OCI-M1 (cell line): ENCODE measurements around the gene ZNF557.

Source experiments
- DNase-seq: peaks from one replicate; lab custom pipeline; 2025; lab: John Stamatoyannopoulos, UW

ZNF557 gene

DNA sequence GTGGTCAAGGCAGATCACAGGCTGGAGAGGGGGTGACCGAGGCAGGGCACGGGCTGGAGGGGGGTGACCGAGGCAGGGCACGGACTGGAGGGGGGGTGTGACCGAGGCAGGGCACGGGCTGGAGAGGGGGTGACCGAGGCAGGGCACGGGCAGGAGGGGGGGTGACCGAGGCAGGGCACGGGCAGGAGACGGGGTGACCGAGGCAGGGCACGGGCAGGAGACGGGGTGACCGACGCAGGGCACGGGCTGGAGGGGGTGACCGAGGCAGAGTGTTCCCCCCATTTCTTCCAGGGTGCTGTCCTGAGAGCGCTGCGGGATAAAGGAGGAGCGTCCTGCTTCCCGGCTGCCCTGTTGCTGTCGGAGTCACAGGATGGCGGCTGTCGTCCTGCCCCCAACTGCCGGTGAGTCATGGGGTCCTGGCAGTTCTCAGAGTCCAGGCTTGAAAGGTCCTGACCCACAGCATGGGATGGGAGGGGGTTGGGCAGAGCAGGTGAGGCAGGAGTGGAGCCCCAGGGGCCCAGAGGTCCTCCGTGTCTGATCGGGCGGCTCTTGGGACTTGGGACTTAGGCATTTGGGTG lies 5.3 kb downstream of the ZNF557 start:
- no peak for DNase-seq

DNA sequence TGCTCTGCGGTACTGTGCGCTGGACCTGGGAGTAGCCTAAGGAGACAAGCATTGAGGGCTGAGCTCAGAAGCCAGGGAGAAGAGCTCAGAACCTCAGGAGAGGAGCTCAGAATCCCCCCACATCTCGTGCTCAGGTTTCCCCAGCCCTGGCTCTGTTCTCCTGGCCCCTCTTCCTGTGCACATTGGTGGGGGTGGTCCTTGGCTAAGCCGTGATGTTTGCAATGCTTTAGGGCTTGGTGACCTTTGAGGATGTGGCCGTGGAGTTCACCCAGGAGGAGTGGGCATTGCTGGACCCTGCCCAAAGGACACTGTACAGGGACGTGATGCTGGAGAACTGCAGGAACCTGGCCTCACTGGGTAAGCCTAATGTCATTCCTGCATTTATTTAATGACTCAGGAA lies 6.6 kb downstream of the ZNF557 start:
- DNase-seq: no peak

DNA sequence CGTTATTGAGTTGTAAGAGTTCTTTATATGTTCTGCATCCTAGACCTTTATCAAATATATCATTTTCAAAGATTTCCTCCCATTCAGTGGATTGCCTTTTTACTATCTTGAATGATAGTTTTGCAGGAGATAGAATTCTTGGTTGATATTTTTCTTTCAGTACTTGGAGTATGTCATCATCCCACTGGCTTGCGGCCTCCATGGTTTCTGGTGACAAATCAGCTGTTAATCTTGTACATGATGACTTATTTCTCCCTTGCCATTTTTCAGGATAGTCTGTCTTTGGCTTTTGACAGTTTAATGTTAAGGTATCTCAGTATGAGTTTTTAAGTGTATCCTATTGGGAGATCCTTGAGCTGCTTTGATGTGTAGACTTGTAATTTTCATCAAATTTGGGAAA lies 8.5 kb downstream of the ZNF557 start:
- no peak for DNase-seq

DNA sequence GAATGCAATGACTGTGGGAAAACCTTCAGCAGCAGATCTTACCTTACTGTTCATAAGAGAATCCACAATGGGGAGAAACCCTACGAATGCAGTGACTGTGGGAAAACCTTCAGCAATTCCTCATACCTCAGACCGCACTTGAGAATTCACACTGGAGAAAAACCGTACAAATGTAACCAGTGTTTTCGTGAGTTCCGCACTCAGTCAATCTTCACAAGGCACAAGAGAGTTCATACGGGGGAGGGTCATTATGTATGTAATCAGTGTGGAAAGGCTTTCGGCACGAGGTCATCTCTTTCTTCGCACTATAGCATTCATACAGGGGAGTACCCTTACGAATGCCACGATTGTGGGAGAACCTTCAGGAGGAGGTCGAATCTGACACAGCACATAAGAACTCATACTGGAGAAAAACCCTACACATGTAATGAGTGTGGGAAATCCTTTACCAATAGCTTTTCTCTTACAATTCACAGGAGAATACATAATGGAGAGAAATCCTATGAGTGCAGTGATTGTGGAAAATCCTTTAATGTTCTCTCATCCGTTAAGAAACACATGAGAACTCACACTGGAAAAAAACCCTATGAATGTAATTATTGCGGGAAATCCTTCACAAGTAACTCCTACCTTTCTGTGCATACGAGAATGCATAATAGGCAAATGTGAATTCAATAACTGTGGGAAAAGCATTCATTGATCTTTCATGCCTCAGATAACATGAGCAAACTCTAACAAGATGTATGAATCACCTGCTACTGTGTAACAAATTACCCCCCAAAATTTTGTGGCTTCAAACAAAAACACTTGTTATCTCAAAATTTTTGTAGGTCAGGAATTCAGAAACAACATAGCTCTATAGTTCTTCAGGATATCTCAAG lies 13.8 kb downstream of the ZNF557 start:
- DNase-seq: peak; percentile 15

DNA sequence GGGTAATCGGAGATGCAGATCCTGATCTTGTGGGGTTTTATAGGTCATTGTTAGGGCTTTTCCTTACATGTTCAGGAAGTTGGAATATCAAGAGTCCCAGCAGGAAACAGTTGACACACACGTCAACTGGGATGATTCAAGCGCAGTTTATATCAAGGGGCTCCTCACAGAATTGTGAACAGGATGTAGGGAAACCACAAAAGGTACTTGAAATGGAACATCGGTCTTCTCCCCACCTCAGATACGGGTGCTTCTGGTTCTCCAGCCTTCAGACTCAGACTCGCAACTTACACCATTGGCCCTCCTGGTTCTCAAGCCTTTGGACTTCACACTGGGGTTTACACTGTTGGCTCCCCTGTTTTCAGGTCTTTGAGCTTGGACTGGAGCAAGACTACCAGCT lies 19.5 kb downstream of the ZNF557 start:
- DNase-seq: no peak

DNA sequence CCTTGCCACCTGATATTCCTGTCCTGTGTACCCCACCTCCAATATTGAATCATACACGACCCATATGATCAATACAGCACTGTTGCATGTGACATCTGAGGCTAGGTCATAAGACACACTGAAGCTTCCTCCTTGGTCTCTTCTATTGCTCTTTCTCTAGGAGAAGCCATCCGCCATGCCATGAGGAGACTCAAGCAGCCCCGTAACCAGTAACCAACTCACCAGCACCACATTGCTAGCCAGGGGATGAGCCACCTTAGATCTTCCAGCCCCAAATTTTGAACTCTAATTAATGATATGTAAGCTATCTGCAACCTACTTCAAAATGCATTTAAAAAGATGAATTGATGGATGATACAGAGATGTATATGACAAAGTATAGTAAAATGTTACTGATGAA lies 28.6 kb downstream of the ZNF557 start:
- no peak for DNase-seq

DNA sequence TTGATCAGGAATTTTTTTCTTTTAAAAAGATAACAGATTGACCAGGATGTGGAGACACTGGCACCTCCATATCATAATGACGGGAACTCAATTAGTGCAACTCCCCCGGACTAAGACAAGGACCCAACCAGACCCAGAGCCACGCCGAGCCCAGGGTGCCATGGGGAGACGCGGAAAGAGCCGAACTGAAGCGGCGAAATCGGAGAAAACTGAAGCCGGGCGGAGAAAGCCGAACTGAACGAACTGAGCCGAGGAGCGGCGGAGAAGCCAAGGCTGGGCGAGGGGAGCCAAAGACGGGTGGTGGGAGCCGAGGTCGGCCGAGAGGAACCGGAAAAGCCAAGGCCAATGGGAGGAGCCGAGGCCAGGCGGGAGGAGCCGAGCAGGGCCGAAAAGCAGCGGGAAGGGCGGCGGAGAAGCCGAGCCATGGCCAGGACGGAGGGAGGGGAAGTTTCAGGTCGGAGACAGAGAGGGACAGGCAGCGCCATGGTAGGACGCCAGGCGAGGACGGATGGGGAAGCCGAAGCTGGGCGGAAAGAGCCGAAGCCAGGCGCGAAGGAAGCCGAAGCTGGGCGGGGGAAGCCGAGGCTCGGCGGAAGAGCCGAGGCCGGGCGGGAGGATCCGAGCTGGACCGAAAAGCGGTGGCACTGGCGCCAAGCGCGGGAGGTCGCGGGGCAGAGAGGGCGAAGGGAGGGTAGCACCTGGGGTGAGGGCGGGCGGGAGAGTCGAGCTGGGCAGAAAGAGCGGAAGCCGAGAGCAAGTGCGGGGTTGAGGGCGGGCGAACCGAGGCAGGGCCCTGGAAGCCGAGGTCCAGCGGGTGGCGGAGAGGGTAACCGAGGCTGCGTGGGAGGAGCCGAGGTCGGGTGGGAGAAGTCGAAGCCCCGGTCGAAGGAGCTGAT lies 29.4 kb downstream of the ZNF557 start:
- DNase-seq: peak; percentile 94

DNA sequence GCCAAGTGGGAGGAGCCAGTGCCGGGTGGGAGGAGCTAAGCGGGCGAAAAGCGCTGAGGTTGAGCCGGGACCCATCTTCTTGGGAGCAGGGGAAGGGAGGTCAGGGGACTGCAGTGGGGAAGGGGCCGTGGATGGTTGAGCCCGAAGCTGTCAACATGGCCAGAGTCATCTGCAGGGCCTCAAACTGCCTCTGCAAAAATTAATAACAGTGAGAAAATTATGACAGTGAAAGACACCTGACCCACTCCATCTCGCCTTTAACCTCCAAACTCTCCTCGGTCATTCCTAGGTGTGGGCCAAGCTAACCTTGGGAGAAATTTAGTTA lies 30.1 kb downstream of the ZNF557 start:
- DNase-seq: no peak

DNA sequence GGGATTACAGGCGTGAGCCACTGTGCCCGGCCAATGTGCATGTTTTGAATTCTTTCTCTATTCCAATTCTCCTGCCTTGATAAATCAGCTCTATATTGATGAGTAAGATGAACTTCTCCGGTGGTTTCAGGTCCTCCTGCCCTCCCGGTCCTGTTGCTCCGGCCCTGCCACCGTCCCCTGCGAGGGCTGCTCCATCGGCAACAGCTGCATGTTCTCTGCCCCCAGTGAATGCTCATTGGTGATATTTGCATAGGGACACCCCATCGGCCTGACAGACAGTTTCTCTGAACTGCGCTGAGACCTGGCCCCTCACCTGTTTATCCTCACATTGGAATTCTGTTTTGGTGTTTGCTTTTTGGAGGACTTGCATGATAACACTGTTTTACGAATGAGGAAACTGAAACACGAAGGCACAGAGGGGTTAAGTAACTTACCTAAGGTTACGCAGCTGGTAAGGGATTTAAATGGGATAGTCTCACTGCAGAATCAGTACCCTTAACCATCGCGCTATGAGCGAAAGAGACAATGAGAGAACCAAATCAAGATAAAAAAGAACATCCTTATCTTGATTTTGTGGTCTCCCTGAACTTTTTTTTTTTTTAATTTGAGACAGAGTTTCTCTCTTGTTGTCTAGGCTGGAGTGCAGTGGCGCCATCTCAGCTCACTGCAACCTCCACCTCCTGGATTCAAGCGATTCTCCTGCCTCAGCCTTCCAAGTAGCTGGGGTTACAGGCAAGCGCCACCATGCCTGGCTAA lies 32.2 kb downstream of the ZNF557 start:
- DNase-seq: no peak

DNA sequence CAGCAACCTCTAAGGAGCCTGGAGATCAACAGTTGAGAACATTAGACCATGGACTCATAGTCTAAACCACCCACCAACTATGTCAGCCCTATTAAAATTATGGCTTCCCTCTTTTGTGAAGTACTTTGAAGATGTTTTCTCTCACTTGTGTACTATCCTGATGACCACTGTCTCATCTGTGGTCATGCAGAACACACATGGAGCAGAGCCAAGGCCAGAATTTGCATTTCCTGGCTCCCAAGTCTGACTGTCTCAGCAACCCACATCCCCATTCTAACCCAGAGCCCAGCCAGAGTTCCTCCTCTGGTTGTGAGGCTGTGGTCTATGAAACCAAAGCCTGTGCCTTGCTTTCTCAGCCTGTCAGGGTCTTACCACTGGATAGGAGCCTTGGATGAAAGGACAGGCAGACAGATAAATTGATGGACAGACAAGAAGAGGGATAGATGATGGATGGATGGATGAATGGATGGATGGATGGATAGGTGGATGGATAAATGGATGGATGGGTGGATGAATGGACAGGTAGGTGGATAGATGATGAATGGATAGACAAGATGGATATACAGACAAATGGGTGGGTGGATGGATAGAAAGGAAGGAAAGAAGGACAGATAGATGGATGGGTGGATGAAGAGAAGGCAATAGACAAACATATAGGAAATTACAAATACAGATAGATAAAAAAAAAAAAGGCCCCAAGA lies 35.4 kb downstream of the ZNF557 start:
- DNase-seq: no peak

DNA sequence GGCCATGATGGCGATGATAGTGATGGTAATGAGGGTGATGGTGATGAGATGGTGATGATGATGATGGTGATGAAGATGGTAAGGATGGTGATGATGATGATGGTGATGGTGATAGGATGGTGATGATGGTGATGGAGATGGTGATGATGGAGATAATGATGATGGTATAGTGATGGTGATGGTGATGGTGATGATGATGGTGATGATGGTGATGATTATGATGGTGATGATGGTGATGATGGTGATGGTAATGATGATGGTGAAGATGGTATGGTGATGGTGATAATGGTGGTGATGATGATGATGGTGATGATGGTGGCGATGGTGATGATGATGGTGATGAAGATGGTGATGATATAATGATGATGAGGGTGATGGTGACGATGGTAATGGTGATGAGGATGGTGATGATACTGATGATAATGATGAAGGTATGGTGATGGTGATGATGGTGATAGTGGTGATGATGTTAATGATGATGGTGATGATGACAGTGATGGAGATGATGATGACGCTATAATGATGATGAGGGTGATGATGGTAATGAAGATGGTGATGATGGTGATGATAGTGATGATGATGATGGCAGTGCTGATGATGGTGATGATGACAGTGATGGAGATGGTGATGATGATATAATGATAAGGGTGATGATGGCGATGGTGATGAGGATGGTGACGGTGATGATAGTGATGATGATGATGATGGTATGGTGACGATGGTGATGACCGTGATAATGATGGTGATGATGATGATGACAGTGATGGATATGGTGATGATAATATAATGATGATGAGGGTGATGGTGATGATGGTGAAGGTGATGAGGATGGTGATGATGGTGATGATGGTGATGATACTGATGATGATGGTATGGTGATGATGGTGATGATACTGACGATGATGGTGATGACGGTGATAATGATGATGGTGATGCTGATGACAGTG lies 37.5 kb downstream of the ZNF557 start:
- no peak for DNase-seq

DNA sequence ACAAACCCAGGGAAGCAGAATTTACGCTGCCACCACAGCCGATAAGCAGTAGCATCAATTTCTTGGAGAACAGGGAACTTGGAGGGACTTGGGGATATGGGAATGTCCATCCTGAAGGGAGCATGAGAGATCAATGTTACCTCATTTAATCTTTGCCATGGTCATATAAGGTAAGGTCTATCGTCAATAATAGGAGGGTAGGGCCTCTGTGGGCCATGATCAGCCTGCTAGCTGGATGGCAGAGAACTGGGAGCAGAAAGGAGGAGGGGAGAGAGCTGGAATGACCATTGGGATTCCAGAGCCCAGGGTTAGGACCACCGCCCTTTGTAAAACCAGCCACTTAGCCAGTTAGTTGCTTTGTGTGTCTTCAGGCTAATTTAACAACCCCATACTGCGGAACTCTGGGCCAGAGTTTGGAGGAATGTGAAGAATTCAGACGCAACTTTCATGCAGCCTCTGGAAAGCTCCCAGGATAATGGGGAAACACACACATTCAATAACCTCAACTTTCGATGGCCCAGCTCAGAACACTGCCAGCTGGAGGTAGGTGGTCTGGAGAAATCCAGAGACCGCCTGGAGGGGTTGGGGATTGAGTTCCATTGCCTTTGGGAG lies 40.3 kb downstream of the ZNF557 start:
- DNase-seq: no peak

DNA sequence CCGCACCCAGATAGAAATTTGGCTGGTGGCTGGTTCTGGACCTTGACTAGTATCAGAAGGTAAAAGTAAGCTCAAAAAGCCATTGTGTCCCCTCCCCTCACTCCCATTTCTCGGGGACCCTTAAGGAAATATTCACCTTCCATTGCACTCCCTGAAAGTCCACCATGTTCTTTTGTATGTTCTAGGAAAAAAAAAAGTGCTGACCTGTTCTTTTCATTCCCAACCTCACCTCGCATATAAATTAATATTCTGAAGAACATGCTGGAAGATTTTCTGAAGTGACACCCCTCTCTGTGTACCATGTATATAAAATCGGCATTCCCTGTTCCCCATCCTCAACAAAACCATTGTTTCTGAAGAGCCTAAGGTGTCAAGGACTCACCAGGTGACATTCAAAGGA lies 43.2 kb downstream of the ZNF557 start:
- DNase-seq: no peak

DNA sequence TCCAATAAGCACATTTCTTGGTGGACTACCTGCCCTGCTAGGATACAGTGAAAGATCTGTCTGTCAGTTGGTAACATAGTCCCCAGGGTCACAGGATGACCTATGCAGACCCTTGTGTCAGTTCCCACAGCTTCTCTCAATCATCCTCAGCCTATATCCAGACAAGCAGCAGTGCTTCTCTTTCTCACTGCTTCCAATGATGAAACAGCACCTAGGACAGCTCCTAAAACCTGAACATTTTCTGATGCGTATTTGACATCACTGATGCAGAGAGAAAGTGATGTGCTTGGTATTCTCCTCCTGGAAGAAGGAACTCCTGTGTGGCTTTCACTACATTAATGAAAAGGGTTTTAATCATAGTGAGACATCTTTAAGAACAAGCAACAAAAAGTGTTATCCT lies 43.7 kb downstream of the ZNF557 start:
- DNase-seq: no peak

DNA sequence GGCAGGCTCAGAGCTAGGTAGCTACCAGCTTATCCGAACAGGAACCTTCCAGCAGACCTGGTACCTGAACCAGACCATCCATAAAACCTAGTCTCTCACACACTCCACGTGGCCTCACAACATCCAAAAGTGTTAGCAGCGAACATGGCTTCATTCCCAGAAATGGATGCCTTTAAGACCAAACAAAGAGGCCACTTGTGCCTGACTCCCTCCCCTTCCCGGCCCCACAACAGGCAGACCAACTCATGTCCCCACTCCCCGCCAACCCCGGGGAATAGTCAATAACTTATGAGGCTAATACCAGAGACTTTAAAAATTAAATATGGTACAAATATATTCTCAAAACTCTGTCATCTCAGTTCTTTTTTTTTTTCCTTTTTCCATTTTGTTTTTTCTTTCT lies 46.2 kb downstream of the ZNF557 start:
- no peak for DNase-seq

DNA sequence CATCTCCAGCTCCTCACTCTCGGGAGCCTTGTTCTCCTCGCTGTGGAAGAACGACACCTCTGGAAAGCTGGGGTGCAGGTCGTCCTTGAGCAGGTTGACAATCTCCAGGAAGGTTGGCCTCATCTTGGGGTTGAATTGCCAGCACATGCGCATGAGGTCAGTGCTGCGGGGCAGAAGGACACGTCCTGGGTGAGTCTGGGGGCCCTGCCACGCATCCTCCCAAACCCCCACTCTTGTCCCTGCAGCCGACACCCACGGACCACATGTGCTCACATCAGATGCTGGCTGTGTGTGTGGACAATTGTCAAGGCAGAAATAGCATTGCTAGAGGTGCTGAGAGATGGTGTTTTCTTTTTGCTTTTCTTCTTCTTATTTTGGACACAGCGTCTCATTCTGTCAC lies 47.7 kb downstream of the ZNF557 start:
- no peak for DNase-seq

DNA sequence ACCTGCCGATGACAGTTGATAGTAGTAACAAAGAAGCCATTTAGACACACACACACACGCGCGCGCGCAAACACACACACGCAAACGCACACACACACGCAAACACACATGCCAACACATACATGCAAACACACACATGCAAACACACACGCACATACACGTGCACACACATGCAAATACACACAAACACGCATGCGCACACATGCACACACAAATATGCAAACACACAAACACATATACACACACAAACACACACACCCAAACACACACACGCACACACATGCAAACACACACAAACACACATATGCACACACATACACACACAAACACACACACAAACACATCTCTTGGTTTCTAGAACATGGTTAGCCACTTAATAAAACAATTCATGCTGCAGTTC lies 50.1 kb downstream of the ZNF557 start:
- no peak for DNase-seq

DNA sequence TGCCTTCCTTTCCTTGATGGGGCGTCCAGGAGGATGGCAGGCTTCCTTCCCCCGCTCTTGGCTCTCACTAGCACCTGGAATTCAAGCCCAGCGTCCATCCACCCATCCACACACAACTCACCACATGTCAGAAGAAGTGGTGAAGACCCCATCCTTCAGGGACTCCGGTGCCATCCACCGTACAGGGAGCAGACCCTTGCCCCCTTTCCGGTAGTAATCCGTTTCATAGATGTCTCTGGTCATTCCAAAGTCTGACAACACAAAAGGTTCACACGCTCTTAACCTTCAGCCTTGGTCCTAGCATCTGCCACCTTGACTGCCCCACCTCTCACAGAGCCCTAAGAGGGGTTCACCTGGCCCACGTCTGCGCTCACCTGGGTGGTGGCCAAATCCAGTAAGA lies 51.0 kb downstream of the ZNF557 start:
- DNase-seq: no peak

DNA sequence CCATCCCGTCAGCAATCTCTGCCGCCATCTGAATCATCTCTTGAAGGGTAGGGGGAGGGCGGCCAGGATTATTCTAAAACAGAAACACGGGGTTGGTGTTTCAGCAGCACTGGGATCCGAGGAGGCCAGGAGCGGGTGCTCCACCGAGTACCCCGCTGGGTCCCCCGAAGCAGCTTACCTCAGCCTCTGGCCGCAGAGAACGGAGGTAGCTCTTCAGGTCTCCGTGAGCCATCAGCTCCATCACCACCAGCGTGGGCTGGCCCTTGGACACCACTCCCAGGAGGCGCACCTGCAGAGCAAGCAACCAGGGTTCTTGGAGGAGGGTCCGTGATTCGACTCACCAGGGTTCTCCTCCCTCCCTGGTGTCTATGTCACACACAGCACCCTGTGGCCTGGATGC lies 53.2 kb downstream of the ZNF557 start:
- DNase-seq: no peak

DNA sequence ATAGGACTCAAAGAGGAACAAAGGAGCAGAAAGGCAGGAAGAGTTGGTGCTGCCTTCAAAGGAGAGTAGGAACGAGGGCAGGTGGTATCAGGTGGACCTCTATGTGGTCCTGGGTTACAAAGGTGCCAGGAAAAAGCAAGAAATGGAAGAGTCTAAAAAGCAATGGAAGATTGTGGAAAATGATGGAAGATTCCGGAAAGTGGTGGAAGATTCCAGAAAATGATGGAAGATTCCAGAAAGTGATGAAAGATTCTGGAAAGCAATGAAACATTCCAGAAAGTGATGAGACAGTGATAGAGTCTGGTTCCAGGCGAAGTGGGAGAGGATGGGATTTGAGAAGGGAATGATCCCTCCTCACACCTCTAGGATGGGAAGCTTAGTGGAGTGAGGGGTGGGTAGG lies 55.3 kb downstream of the ZNF557 start:
- DNase-seq: no peak
